A549 (cell line): Measurements from ENCODE around the gene ZBTB42. TPM values are rescaled to one million over a fixed set of nuclear protein-coding genes. Genes with fewer than 3 reads are reported as not detected.

Source experiments
- ATAC-seq, 2 experiments: fragments of 200-7000 bp in 1 of 2; fragments of >200 bp in 1 of 2; cut with Nextera tagmentation in 1 of 2; cut with Tn5 transposase in 1 of 2; 3 replicates each; pipeline versions ENCODE4 v1.8.0 to v1.9.1; 2018 to 2020; ENCODE audit warnings: mild to moderate bottlenecking in 1 of 2, moderate library complexity in 1 of 2
- CTCF ChIA-PET: fragments of 300-600 bp; sonication (Branson Sonifier 250); formaldehyde crosslinking; extraction: SDS; loops from one replicate; lab custom pipeline; 2021; ENCODE audit warnings: antibody characterized with exemption, inconsistent platforms; lab: Yijun Ruan, JAX
- POLR2A ChIA-PET: fragments of 350-600 bp; formaldehyde crosslinking; extraction: SDS; loops from one replicate; lab custom pipeline; 2021; ENCODE audit warnings: antibody characterized with exemption, inconsistent platforms; lab: Yijun Ruan, JAX
- DNase-seq, 2 experiments: peaks; one replicate each; pipeline versions ENCODE4 v3.0.0 to v3.0.0-alpha.2; 2011 to 2016; ENCODE audit warnings: low read depth in 1 of 2, low spot score in 1 of 2
- FAIRE-seq: peaks from 2 replicates; lab custom pipeline; 2011; peaks lifted over from hg19 to GRCh38; lab: Jason Lieb, UNC
- H3K27ac ChIP-seq, 2 experiments: fragments of >200 bp; sonication (Bioruptor Twin); formaldehyde crosslinking; 3 replicates each; pipeline ENCODE4 v1.5.1; 2016 to 2017
- H3K4me1 ChIP-seq: fragments of >200 bp; sonication (Bioruptor Twin); formaldehyde crosslinking; 3 replicates; pipeline ENCODE4 v1.6.1; 2016
- H3K4me2 ChIP-seq: fragments of >200 bp; sonication (Bioruptor Twin); formaldehyde crosslinking; 3 replicates; pipeline ENCODE4 v1.6.1; 2016
- H3K4me3 ChIP-seq: fragments of >200 bp; sonication (Bioruptor Twin); formaldehyde crosslinking; 3 replicates; pipeline ENCODE4 v1.5.1; 2016
- H3K9me3 ChIP-seq: fragments of >200 bp; sonication (Bioruptor Twin); formaldehyde crosslinking; 3 replicates; pipeline ENCODE4 v1.6.1; 2016
- CBX2 ChIP-seq: fragments of 200-600 bp; sonication (generic); IDR thresholded peaks from 2 replicates; pipeline ENCODE4 v1.6.1; 2016; ENCODE audit warnings: low read depth, mild to moderate bottlenecking, borderline replicate concordance
- CHD2 ChIP-seq: fragments of 150-350 bp; IDR thresholded peaks from 2 replicates; pipeline ENCODE4 v1.6.1; 2014; ENCODE audit warnings: low read length; ENCODE audit not compliant: partially characterized antibody
- E2F6 ChIP-seq: IDR thresholded peaks from 2 replicates; pipeline ENCODE4 v1.6.1; 2012; ENCODE audit warnings: low read depth, borderline replicate concordance
- EHF ChIP-seq: fragments of 250-450 bp; sonication (Bioruptor Pico); IDR thresholded peaks from 2 replicates; pipeline ENCODE4 v1.5.0; 2020; ENCODE audit warnings: mild to moderate bottlenecking
- EHMT2 ChIP-seq: fragments of 200-600 bp; sonication (generic); IDR thresholded peaks from 2 replicates; pipeline ENCODE4 v1.6.1; 2016; ENCODE audit warnings: antibody characterized with exemption, low read depth, mild to moderate bottlenecking, moderate library complexity
- GATA3 ChIP-seq: IDR thresholded peaks from 2 replicates; pipeline ENCODE4 v1.6.1; 2012; ENCODE audit warnings: borderline replicate concordance
- HEYL ChIP-seq: fragments of 250-450 bp; sonication (Bioruptor Pico); IDR thresholded peaks from 2 replicates; pipeline ENCODE4 v1.8.0; 2021; ENCODE audit warnings: mild to moderate bottlenecking, moderate library complexity
- HOXB13 ChIP-seq: fragments of 250-450 bp; sonication (Bioruptor Pico); IDR thresholded peaks from 2 replicates; pipeline ENCODE4 v1.5.0; 2020; ENCODE audit warnings: low read depth, mild to moderate bottlenecking, moderate library complexity
- JUNB ChIP-seq: fragments of >200 bp; sonication (Bioruptor Twin); formaldehyde crosslinking; IDR thresholded peaks from 2 replicates; pipeline ENCODE4 v1.6.1; 2016
- KDM1A ChIP-seq: fragments of 200-600 bp; sonication (generic); IDR thresholded peaks from 2 replicates; pipeline ENCODE4 v1.6.1; 2016; ENCODE audit warnings: low read depth, mild to moderate bottlenecking
- KDM5A ChIP-seq: fragments of 200-600 bp; sonication (generic); IDR thresholded peaks from 2 replicates; pipeline ENCODE4 v1.6.1; 2016; ENCODE audit warnings: antibody characterized with exemption, mild to moderate bottlenecking
- MAFK ChIP-seq: fragments of 450-650 bp; IDR thresholded peaks from 2 replicates; pipeline ENCODE4 v1.6.1; 2014; ENCODE audit not compliant: partially characterized antibody
- MAX ChIP-seq: IDR thresholded peaks from 2 replicates; pipeline ENCODE4 v1.6.1; 2012
- NFE2L2 ChIP-seq: fragments of 150-350 bp; conservative IDR thresholded peaks from 2 replicates; pipeline ENCODE4 v1.6.1; 2014; ENCODE audit warnings: low read length
- NR3C1 ChIP-seq: fragments of >200 bp; sonication (Bioruptor Twin); formaldehyde crosslinking; IDR thresholded peaks from 3 replicates; pipeline ENCODE4 v1.6.1; 2017
- PHF8 ChIP-seq: fragments of 200-600 bp; sonication (generic); IDR thresholded peaks from 2 replicates; pipeline ENCODE4 v1.6.1; 2016; ENCODE audit warnings: low read depth, mild to moderate bottlenecking, antibody characterized with exemption, moderate library complexity, borderline replicate concordance
- POLR2AphosphoS2 ChIP-seq: conservative IDR thresholded peaks from 2 replicates; pipeline ENCODE4 v1.6.1; 2012; ENCODE audit warnings: low read length, improper control_type of control experiment, inconsistent platforms
- RARB ChIP-seq: fragments of 250-450 bp; sonication (Bioruptor Pico); IDR thresholded peaks from 2 replicates; pipeline ENCODE4 v1.8.0; 2021; ENCODE audit warnings: mild to moderate bottlenecking, moderate library complexity
- RCOR1 ChIP-seq: fragments of 150-350 bp; IDR thresholded peaks from 2 replicates; pipeline ENCODE4 v1.6.1; 2014; ENCODE audit warnings: antibody characterized with exemption, low read length, low read depth
- RNF2 ChIP-seq: fragments of 200-600 bp; sonication (generic); IDR thresholded peaks from 2 replicates; pipeline ENCODE4 v1.6.1; 2016; ENCODE audit warnings: low read depth, mild to moderate bottlenecking, antibody characterized with exemption, moderate library complexity, borderline replicate concordance
- SMC3 ChIP-seq: fragments of >200 bp; sonication (Bioruptor Twin); formaldehyde crosslinking; IDR thresholded peaks from 3 replicates; pipeline ENCODE4 v1.6.1; 2018; ENCODE audit warnings: inconsistent platforms
- USF2 ChIP-seq: fragments of 450-650 bp; IDR thresholded peaks from 2 replicates; pipeline ENCODE4 v1.6.1; 2014; ENCODE audit warnings: antibody characterized with exemption
- ZC3H11A ChIP-seq: fragments of 450-650 bp; IDR thresholded peaks from 2 replicates; pipeline ENCODE4 v1.6.1; 2014; ENCODE audit warnings: antibody characterized with exemption, mild to moderate bottlenecking
- ZSCAN20 ChIP-seq: fragments of 250-450 bp; sonication (Bioruptor Pico); IDR thresholded peaks from 2 replicates; pipeline ENCODE4 v1.8.0; 2022; ENCODE audit warnings: mild to moderate bottlenecking, moderate library complexity
- WGBS: methylation state at CpG from one replicate; pipeline ENCODE4 v1.1.6; 2017; ENCODE audit errors: missing lambda C conversion rate; 5-methylcytosine and 5-hydroxymethylcytosine counted together
- polyA plus RNA-seq, 4 experiments: library from polyadenylated mRNA; depleted of rRNA in 3 of 4; stranded (reverse); fragments of >200 nt; fragmentation: RNase III in 1 of 4; extraction: RNeasy Plus Mini Kit Qiagen cat#74134 plus additional on column Dnase treatment in 1 of 4; gene quantifications; 2 replicates in 3 of 4; 3 replicates in 1 of 4; pipeline ENCODE4 v1.2.3, GENCODE V29; 2011 to 2017
- TF ChIP-seq, protein P1 (sequence below): fragments of >200 bp; sonication (Bioruptor Twin); formaldehyde crosslinking; IDR thresholded peaks from 2 replicates; pipeline ENCODE4 v1.6.1; 2016

Gene ZBTB42
- polyA plus RNA-seq, 2 of the 4 experiments (the other 2 are of a cell fraction), result 1.6 to 2.6 TPM

DNA sequence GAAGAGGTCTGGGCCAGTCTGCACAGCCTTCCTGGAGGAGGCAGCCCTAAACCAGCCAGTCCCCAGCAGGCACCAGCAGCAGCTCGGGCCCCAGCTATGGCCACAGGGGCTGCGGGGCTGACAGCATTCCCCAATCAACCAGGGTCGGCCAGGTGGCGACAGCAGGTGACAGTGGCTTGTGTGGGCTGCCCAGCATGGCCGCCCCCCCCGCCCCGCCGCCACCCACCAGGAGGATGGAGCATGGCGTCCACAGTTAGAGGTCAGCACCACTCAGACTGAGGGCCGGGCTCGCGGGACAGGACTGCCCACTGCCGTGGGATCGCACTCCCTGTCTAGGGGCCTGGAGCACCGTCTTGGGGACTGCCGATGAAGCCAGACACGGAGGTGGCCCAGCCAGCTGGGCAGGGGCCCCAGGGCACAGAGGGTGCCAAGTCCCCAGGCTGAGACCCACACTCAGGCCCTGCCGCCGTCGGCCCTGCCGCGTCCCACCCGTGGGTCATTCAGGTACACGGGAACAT is 20.3 kb upstream of the ZBTB42 start:
- no peak for ATAC-seq
- no peak for DNase-seq
- 95% methylated on average over 15 of the region's 24 CpGs for WGBS
- no peak for FAIRE-seq
- H3K4me3 ChIP-seq, result no peak overlapping the region
- TF ChIP-seq EHF, result no peak
- CTCF ChIA-PET, result interaction anchor here (1.2 to 1.8 kb wide), 3 partner anchors 8 to 46 kb away, joined by 3 to 10 read pairs (median 5); no protein-coding TSS in a partner anchor
- POLR2A ChIA-PET, result no interaction called here
- H3K4me1 ChIP-seq, result 0 out of 3 replicates have a peak, but pooled peaks cover 10% of the 10 kb centered on the region
- no peak overlapping the region for H3K4me2 ChIP-seq
- no peaks in the 10 kb centered on the region for H3K9me3 ChIP-seq
- no peak overlapping the region for H3K27ac ChIP-seq

DNA sequence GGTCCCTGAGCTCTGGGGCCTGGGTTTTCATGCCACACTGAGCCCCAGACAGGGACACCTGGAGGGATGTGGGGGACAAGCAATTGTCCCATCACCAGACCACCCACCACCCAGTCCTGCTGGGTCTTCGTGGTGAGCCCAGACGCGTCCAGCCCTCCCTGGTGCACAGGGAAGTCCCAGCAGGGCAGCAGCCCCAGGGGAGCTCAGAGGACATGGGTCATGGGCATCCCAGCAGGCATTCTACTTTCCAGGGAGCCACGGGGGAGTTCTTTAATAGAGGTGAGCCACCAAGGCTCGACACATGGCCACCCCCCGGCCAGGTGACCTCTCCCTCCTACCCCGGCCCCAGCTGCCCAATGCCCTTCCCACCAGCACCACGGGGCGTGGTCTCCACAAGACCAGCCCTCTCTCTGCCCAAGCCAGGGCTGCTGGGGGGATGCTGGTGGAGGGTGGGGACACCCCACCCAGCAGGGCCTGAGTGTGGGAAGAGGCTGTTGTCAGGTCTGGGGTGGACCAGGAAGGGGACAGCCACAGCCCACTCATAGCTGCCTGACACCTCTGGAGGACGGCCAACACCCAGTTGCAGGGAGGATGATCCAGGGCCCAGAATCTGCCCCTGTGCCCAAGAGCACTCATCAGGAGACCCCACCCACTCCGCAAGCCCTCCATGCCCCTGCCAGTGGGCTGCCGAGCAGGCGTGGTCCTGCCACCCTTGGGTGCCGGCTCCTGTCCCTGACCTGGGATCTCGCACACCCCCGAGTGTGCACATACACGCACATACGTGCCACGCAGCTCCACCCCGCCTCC is 19.4 kb upstream of the ZBTB42 start:
- Histone ChIP-seq H3K9me3 (no peaks in the 10 kb centered on the region), H3K4me1 (0 out of 3 replicates have a peak, but pooled peaks cover 10% of the 10 kb centered on the region), H3K4me2 (no peak overlapping the region), H3K4me3 (no peak overlapping the region), H3K27ac (no peak overlapping the region)
- ATAC-seq (no peak), FAIRE-seq (no peak), DNase-seq (no peak)
- no peak for TF ChIP-seq EHMT2
- TF ChIP-seq ZSCAN20 (CRISPR knock-in tag), result no peak
- no peak for TF ChIP-seq JUNB
- TF ChIP-seq HOXB13 (CRISPR knock-in tag), result no peak
- TF ChIP-seq NR3C1, result no peak
- no peak for TF ChIP-seq RARB (CRISPR knock-in tag)
- TF ChIP-seq ZC3H11A, result no peak
- no peak for TF ChIP-seq HEYL (CRISPR knock-in tag)
- TF ChIP-seq KDM1A, result no peak
- TF ChIP-seq KDM5A, result no peak
- TF ChIP-seq SMC3, result no peak
- no peak for TF ChIP-seq RCOR1
- no peak for TF ChIP-seq RNF2
- TF ChIP-seq E2F6, result no peak
- no peak for TF ChIP-seq GATA3
- TF ChIP-seq NFE2L2, result no peak
- TF ChIP-seq USF2, result no peak
- no peak for TF ChIP-seq MAX
- no peak for TF ChIP-seq CHD2
- 92% methylated on average over 13 of the region's 20 CpGs for WGBS
- POLR2A ChIA-PET, result no interaction called here
- CTCF ChIA-PET, result interaction anchor here (1.2 to 1.8 kb wide), 4 partner anchors 9 to 45 kb away, joined by 3 to 10 read pairs (median 4); no protein-coding TSS in a partner anchor

- TF ChIP-seq POLR2AphosphoS2, result no peak
- TF ChIP-seq MAFK, result no peak
- TF ChIP-seq RARB (CRISPR knock-in tag), result no peak
- TF ChIP-seq, protein P1, sequence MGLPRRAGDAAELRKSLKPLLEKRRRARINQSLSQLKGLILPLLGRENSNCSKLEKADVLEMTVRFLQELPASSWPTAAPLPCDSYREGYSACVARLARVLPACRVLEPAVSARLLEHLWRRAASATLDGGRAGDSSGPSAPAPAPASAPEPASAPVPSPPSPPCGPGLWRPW, result no peak
- TF ChIP-seq EHMT2, result no peak
- TF ChIP-seq PHF8, result no peak
- TF ChIP-seq RNF2, result no peak
- no peak for TF ChIP-seq CBX2
- TF ChIP-seq USF2, result no peak
- POLR2A ChIA-PET, result no interaction called here
- Histone ChIP-seq H3K4me2 (no peak overlapping the region), H3K4me1 (0 out of 3 replicates have a peak, but pooled peaks cover 10% of the 10 kb centered on the region), H3K27ac (no peak overlapping the region), H3K4me3 (no peak overlapping the region), H3K9me3 (no peaks in the 10 kb centered on the region)
- no peak for FAIRE-seq
- ATAC-seq, result no peak
- 91% methylated on average over 17 of the region's 28 CpGs for WGBS
- CTCF ChIA-PET, result interaction anchor here (1.4 to 1.8 kb wide), 2 partner anchors 11 to 14 kb away, joined by 3 to 10 read pairs; no protein-coding TSS in a partner anchor
- no peak for DNase-seq
Measured at GRCh38 chr14:104782086-104782807, 18.7 kb upstream of the ZBTB42 start.
